H9 (cell line): Measurements from ENCODE around the gene CDK10. TPM values are rescaled to one million over a fixed set of nuclear protein-coding genes. Genes with fewer than 3 reads are reported as not detected.

Experiments
- DNase-seq: peaks from one replicate; pipeline ENCODE4 v3.0.0-alpha.2; 2017
- H2AFZ ChIP-seq: one replicate; pipeline ENCODE4 v1.6.1; 2013; ENCODE audit warnings: mild to moderate bottlenecking, low read length, control low read depth, moderate library complexity
- H2AK5ac ChIP-seq: 2 replicates; pipeline ENCODE4 v1.6.1; 2013; ENCODE audit warnings: low read length, control low read depth, mixed read lengths; ENCODE audit not compliant: insufficient read length
- H2BK120ac ChIP-seq: one replicate; pipeline ENCODE4 v1.6.1; 2013; ENCODE audit warnings: low read depth, mild to moderate bottlenecking, low read length, control low read depth, inconsistent platforms; ENCODE audit not compliant: poor library complexity, severe bottlenecking
- H2BK12ac ChIP-seq: 2 replicates; pipeline ENCODE4 v1.6.1; 2013; ENCODE audit warnings: low read length, control low read depth, mixed read lengths, low read depth; ENCODE audit not compliant: insufficient read length
- H2BK15ac ChIP-seq: 2 replicates; pipeline ENCODE4 v1.6.1; 2013; ENCODE audit warnings: low read depth, low read length, control low read depth
- H2BK20ac ChIP-seq: one replicate; pipeline ENCODE4 v1.6.1; 2013; ENCODE audit warnings: low read depth, mild to moderate bottlenecking, low read length, control low read depth, inconsistent platforms; ENCODE audit not compliant: poor library complexity, severe bottlenecking
- H2BK5ac ChIP-seq: 2 replicates; pipeline ENCODE4 v1.6.1; 2013; ENCODE audit warnings: low read length, control low read depth, mixed read lengths; ENCODE audit not compliant: insufficient read length
- H3K14ac ChIP-seq: 2 replicates; pipeline ENCODE4 v1.6.1; 2013; ENCODE audit warnings: low read length, control low read depth; ENCODE audit not compliant: insufficient read depth
- H3K18ac ChIP-seq: 2 replicates; pipeline ENCODE4 v1.6.1; 2013; ENCODE audit warnings: low read depth, mild to moderate bottlenecking, mixed read lengths, low read length, control low read depth; ENCODE audit not compliant: insufficient read length
- H3K23ac ChIP-seq: 2 replicates; pipeline ENCODE4 v1.6.1; 2013; ENCODE audit warnings: low read length, control low read depth, mixed read lengths, low read depth; ENCODE audit not compliant: insufficient read length
- H3K23me2 ChIP-seq: 2 replicates; pipeline ENCODE4 v1.6.1; 2013; ENCODE audit warnings: low read depth, mild to moderate bottlenecking, mixed read lengths, low read length, control low read depth; ENCODE audit not compliant: insufficient read length, poor library complexity, severe bottlenecking
- H3K27ac ChIP-seq: 2 replicates; pipeline ENCODE4 v1.5.1; 2013; ENCODE audit warnings: low read length, control low read depth, mixed read lengths, low read depth; ENCODE audit not compliant: insufficient read length
- H3K27me3 ChIP-seq: 2 replicates; pipeline ENCODE4 v1.6.1; 2013; ENCODE audit warnings: low read length, control low read depth, inconsistent platforms; ENCODE audit not compliant: insufficient read depth
- H3K4ac ChIP-seq: 2 replicates; pipeline ENCODE4 v1.6.1; 2013; ENCODE audit warnings: low read depth, mild to moderate bottlenecking, control low read depth, inconsistent platforms, low read length, moderate library complexity
- H3K4me1 ChIP-seq: 2 replicates; pipeline ENCODE4 v1.6.1; 2013; ENCODE audit warnings: low read length, control low read depth, inconsistent platforms; ENCODE audit not compliant: insufficient read depth
- H3K4me2 ChIP-seq: 2 replicates; pipeline ENCODE4 v1.6.1; 2013; ENCODE audit warnings: low read length, control low read depth, mixed read lengths; ENCODE audit not compliant: insufficient read length, insufficient read depth
- H3K56ac ChIP-seq: 2 replicates; pipeline ENCODE4 v1.6.1; 2013; ENCODE audit warnings: low read depth, mild to moderate bottlenecking, mixed read lengths, low read length, control low read depth; ENCODE audit not compliant: insufficient read length
- H3K79me1 ChIP-seq: 2 replicates; pipeline ENCODE4 v1.6.1; 2013; ENCODE audit warnings: low read depth, mild to moderate bottlenecking, moderate library complexity, low read length, control low read depth, inconsistent platforms; ENCODE audit not compliant: insufficient read depth, poor library complexity, severe bottlenecking
- H3K79me2 ChIP-seq: 2 replicates; pipeline ENCODE4 v1.6.1; 2013; ENCODE audit warnings: low read length, control low read depth, inconsistent platforms; ENCODE audit not compliant: insufficient read depth
- H3K9ac ChIP-seq: 2 replicates; pipeline ENCODE4 v1.6.1; 2013; ENCODE audit warnings: low read length, control low read depth, mixed read lengths; ENCODE audit not compliant: insufficient read length; ENCODE audit errors: extremely low read depth
- H3K9me3 ChIP-seq: one replicate; pipeline ENCODE4 v1.6.1; 2013; ENCODE audit warnings: low read depth, low read length, inconsistent platforms; ENCODE audit not compliant: control insufficient read depth
- H3T11ph ChIP-seq: one replicate; pipeline ENCODE4 v1.6.1; 2013; ENCODE audit warnings: mild to moderate bottlenecking, low read length, control low read depth, inconsistent platforms
- H4K20me1 ChIP-seq: one replicate; pipeline ENCODE4 v1.6.1; 2013; ENCODE audit not compliant: control insufficient read depth, insufficient read length, insufficient read depth
- H4K5ac ChIP-seq: 2 replicates; pipeline ENCODE4 v1.6.1; 2013; ENCODE audit warnings: low read depth, mild to moderate bottlenecking, mixed read lengths, low read length, control low read depth; ENCODE audit not compliant: insufficient read length
- H4K8ac ChIP-seq: replicated peaks from 2 replicates; pipeline ENCODE4 v1.6.1; 2013; ENCODE audit warnings: low read length, control low read depth, mixed read lengths, low read depth; ENCODE audit not compliant: insufficient read length
- H4K91ac ChIP-seq: 2 replicates; pipeline ENCODE4 v1.6.1; 2013; ENCODE audit warnings: low read depth, mild to moderate bottlenecking, moderate library complexity, mixed read lengths, low read length, control low read depth; ENCODE audit not compliant: insufficient read length
- H3K27ac Mint-ChIP-seq, 3 experiments: 2 replicates in 2 of 3; 3 replicates in 1 of 3; pipeline ENCODE4 v1.8.0; 2020 to 2021; ENCODE audit warnings: mixed read lengths in 3 of 3, mild to moderate bottlenecking in 1 of 3, moderate library complexity in 1 of 3
- H3K27me3 Mint-ChIP-seq: 2 replicates; pipeline ENCODE4 v1.8.0; 2021; ENCODE audit warnings: low read depth, mild to moderate bottlenecking, moderate library complexity, mixed read lengths
- H3K36me3 Mint-ChIP-seq, 3 experiments: 2 replicates in 2 of 3; 3 replicates in 1 of 3; pipeline ENCODE4 v1.8.0; 2020 to 2021; ENCODE audit warnings: low read depth in 3 of 3, mixed read lengths in 3 of 3; ENCODE audit not compliant: insufficient read depth in 1 of 3
- H3K4me1 Mint-ChIP-seq, 2 experiments: 2 replicates each; pipeline ENCODE4 v1.8.0; 2020; ENCODE audit warnings: mixed read lengths in 2 of 2
- H3K4me3 Mint-ChIP-seq, 2 experiments: 2 replicates in 1 of 2; 3 replicates in 1 of 2; pipeline ENCODE4 v1.8.0; 2020 to 2021; ENCODE audit warnings: mild to moderate bottlenecking in 2 of 2, mixed read lengths in 2 of 2, moderate library complexity in 1 of 2
- H3K9me3 Mint-ChIP-seq, 2 experiments: 2 replicates in 1 of 2; 3 replicates in 1 of 2; pipeline ENCODE4 v1.8.0; 2020; ENCODE audit warnings: mild to moderate bottlenecking in 2 of 2, mixed read lengths in 2 of 2, moderate library complexity in 1 of 2
- WGBS: extraction: QIAGEN DNeasy Blood & Tissue Kit; methylation state at CpG from one replicate; pipeline ENCODE4 v1.1.7; 2013; ENCODE audit warnings: missing lambda C conversion rate, low lambda C conversion rate, mixed read lengths; ENCODE audit not compliant: insufficient read length; ENCODE audit errors: extremely low coverage; 5-methylcytosine and 5-hydroxymethylcytosine counted together
- total RNA-seq: library from RNA; stranded (reverse); gene quantifications from 2 replicates; pipeline ENCODE4 v1.2.1, GENCODE V29; 2021
- TF ChIP-seq, protein P1 (sequence below): fragments of 200-600 bp; sonication (generic); conservative IDR thresholded peaks from 3 replicates; pipeline ENCODE4 v1.8.0; 2021; ENCODE audit warnings: antibody characterized with exemption, mild to moderate bottlenecking

The CDK10 gene
- total RNA-seq, 1 experiment from 2014 or later = 77.1 TPM

DNA sequence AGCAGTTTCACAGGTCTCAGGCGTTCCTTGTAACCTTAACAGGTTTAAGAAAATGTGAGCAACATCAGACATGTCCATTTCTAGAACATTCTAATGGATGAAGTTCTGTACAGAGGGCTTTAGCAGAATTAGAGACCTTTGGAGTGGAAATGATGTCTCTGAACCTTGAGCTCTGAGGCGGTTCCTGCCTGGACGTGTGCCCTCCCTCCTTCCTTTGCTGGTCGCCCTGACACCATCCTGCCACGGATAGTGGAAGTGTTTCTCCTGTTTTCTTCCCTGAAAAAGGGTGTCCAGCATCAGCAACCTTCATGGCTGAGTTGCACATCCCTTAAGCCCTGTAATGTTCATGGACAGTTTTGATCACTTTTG is 17.7 kb upstream of the CDK10 start:
- H3K27me3 Mint-ChIP-seq = peaks cover 3% of the 10 kb centered on the region
- peaks cover 35 to 41% (median 39%) of the 10 kb centered on the region in 3 experiments for H3K36me3 Mint-ChIP-seq
- Histone ChIP-seq H4K5ac (no peak overlapping the region), H3K18ac (no peak overlapping the region), H3K27ac (no peak overlapping the region), H2BK5ac (no peak overlapping the region), H3K79me2 (no peaks in the 10 kb centered on the region), H3T11ph (no peak overlapping the region), H3K79me1 (no peaks in the 10 kb centered on the region), H3K23me2 (no peaks in the 10 kb centered on the region), H2BK120ac (no peak overlapping the region), H2AK5ac (no peak overlapping the region), H2BK20ac (no peak overlapping the region), H2AFZ (no peak overlapping the region), H3K23ac (no peak overlapping the region), H3K4me2 (no peak overlapping the region), H3K9ac (no peak overlapping the region), H3K27me3 (no peaks in the 10 kb centered on the region), H2BK12ac (no peak overlapping the region), H4K91ac (no peak overlapping the region), H3K56ac (no peak overlapping the region), H3K14ac (no peak overlapping the region), H3K4me1 (no peaks in the 10 kb centered on the region), H2BK15ac (no peak overlapping the region), H4K8ac (no peak overlapping the region), H4K20me1 (no peaks in the 10 kb centered on the region), H3K4ac (no peak overlapping the region), H3K9me3 (peaks cover 10% of the 10 kb centered on the region)
- no peak overlapping the region; a peak in 1 of 7 replicates for H3K27ac Mint-ChIP-seq
- TF ChIP-seq, protein P1, sequence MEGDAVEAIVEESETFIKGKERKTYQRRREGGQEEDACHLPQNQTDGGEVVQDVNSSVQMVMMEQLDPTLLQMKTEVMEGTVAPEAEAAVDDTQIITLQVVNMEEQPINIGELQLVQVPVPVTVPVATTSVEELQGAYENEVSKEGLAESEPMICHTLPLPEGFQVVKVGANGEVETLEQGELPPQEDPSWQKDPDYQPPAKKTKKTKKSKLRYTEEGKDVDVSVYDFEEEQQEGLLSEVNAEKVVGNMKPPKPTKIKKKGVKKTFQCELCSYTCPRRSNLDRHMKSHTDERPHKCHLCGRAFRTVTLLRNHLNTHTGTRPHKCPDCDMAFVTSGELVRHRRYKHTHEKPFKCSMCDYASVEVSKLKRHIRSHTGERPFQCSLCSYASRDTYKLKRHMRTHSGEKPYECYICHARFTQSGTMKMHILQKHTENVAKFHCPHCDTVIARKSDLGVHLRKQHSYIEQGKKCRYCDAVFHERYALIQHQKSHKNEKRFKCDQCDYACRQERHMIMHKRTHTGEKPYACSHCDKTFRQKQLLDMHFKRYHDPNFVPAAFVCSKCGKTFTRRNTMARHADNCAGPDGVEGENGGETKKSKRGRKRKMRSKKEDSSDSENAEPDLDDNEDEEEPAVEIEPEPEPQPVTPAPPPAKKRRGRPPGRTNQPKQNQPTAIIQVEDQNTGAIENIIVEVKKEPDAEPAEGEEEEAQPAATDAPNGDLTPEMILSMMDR = no peak
- DNase-seq = no peak
- no peak overlapping the region for H3K4me3 Mint-ChIP-seq
- no peaks in the 10 kb centered on the region for H3K4me1 Mint-ChIP-seq
- WGBS = no CpG with 5 or more reads among the region's 5 CpGs
- H3K9me3 Mint-ChIP-seq = peaks cover 32 to 37% of the 10 kb centered on the region in 2 experiments
